LNCaP clone FGC (cell line): Measurements from ENCODE around the gene FAM237A.

ENCODE experiments used
- DNase-seq: peaks from one replicate; pipeline ENCODE4 v3.0.0-alpha.2; 2011; ENCODE audit warnings: low read depth
- H3K4me3 ChIP-seq: 2 replicates; pipeline ENCODE4 v1.5.1; 2011; ENCODE audit warnings: mild to moderate bottlenecking, low read depth, low read length, control low read depth
- CTCF ChIP-seq: IDR thresholded peaks from 2 replicates; pipeline ENCODE4 v1.5.1; 2012; ENCODE audit warnings: mild to moderate bottlenecking; ENCODE audit not compliant: control insufficient read depth, insufficient read depth; ENCODE audit errors: extremely low read depth

FAM237A gene

GRCh38 chr2:206614811-206615210 lies 27.5 kb upstream of the FAM237A start:
- TF ChIP-seq CTCF = no peak
- no peak overlapping the region for H3K4me3 ChIP-seq
- DNase-seq = no peak

- no peak for DNase-seq
- no peak for TF ChIP-seq CTCF
- H3K4me3 ChIP-seq = no peak overlapping the region
Observed at GRCh38 chr2:206615417-206616089, 26.7 kb upstream of the FAM237A start.

GRCh38 chr2:206616151-206616550 lies 26.1 kb upstream of the FAM237A start:
- DNase-seq = no peak
- TF ChIP-seq CTCF = no peak
- H3K4me3 ChIP-seq = no peak overlapping the region

GRCh38 chr2:206619011-206619410 lies 23.3 kb upstream of the FAM237A start:
- no peak for DNase-seq

GRCh38 chr2:206626108-206626507 lies 16.2 kb upstream of the FAM237A start:
- no peak for DNase-seq
- no peak overlapping the region for H3K4me3 ChIP-seq
- TF ChIP-seq CTCF = no peak

More at GRCh38 chr2:206619011-206619410, 23.3 kb upstream of the FAM237A start:
- TF ChIP-seq CTCF = no peak
- H3K4me3 ChIP-seq = no peak overlapping the region

- no peak for DNase-seq
- TF ChIP-seq CTCF = no peak
- H3K4me3 ChIP-seq = no peak overlapping the region
Observed at GRCh38 chr2:206627632-206628031, 14.7 kb upstream of the FAM237A start.

- no peak overlapping the region for H3K4me3 ChIP-seq
Observed at GRCh38 chr2:206631340-206631739, 10.9 kb upstream of the FAM237A start.

More at GRCh38 chr2:206631340-206631739, 10.9 kb upstream of the FAM237A start:
- no peak for DNase-seq
- TF ChIP-seq CTCF = no peak
